Muscle layer of colon (tissue), 2 donors: ENCODE data around the gene NUDT21.

Source experiments
- H3K27ac ChIP-seq: one replicate; pipeline ENCODE4 v1.7.0; 2013; ENCODE audit warnings: low read depth, mild to moderate bottlenecking, low read length, moderate library complexity
- H3K27me3 ChIP-seq, 2 donors: one replicate each; pipeline ENCODE4 v1.7.0; 2013; ENCODE audit warnings: low read length in 2 of 2, mild to moderate bottlenecking in 2 of 2; ENCODE audit not compliant: insufficient read depth in 2 of 2, control insufficient read depth in 1 of 2
- H3K36me3 ChIP-seq: one replicate; pipeline ENCODE4 v1.7.0; 2013; ENCODE audit warnings: mild to moderate bottlenecking, low read length; ENCODE audit not compliant: insufficient read depth
- H3K4me1 ChIP-seq: one replicate; pipeline ENCODE4 v1.7.0; 2013; ENCODE audit warnings: mild to moderate bottlenecking, low read length; ENCODE audit not compliant: insufficient read depth
- H3K4me3 ChIP-seq, 2 donors: one replicate each; pipeline ENCODE4 v1.7.0; 2013; ENCODE audit warnings: low read length in 2 of 2, low read depth in 1 of 2, mild to moderate bottlenecking in 1 of 2, moderate library complexity in 1 of 2
- H3K9ac ChIP-seq: one replicate; pipeline ENCODE4 v1.7.0; 2013; ENCODE audit warnings: low read length
- H3K9me3 ChIP-seq: one replicate; pipeline ENCODE4 v1.7.0; 2013; ENCODE audit warnings: mild to moderate bottlenecking, low read length
- donor health status: abdominal sarcoma.
- donor health status: Adenocarcinoma of cecum.

Gene NUDT21

GRCh38 chr16:56424404-56424764, 26.7 kb downstream of the NUDT21 start:
- no peaks in the 10 kb centered on the region for H3K36me3 ChIP-seq
- H3K9ac ChIP-seq: peak overlapping the region; percentile 79
- peak overlapping the region; percentile 73 for H3K27ac ChIP-seq
- no peaks in the 10 kb centered on the region for H3K27me3 ChIP-seq
- peaks cover 23% of the 10 kb centered on the region for H3K4me1 ChIP-seq
- peak overlapping the region; percentile 59 to 88 for H3K4me3 ChIP-seq
- H3K9me3 ChIP-seq: no peaks in the 10 kb centered on the region

- Histone ChIP-seq H3K4me1 (peaks cover 23% of the 10 kb centered on the region), H3K27ac (peak overlapping the region; percentile 73), H3K4me3 (peak overlapping the region; percentile 59 to 88)
Measured at GRCh38 chr16:56423584-56424403, 27.3 kb downstream of the NUDT21 start.

GRCh38 chr16:56422896-56423441, 28.2 kb downstream of the NUDT21 start:
- no peak overlapping the region for H3K4me3 ChIP-seq

More at GRCh38 chr16:56423584-56424403, 27.3 kb downstream of the NUDT21 start:
- Histone ChIP-seq H3K27me3 (no peaks in the 10 kb centered on the region), H3K9me3 (no peaks in the 10 kb centered on the region), H3K9ac (peak overlapping the region; percentile 79), H3K36me3 (no peaks in the 10 kb centered on the region)

GRCh38 chr16:56421976-56422669, 29.0 kb downstream of the NUDT21 start:
- Histone ChIP-seq H3K27me3 (no peaks in the 10 kb centered on the region), H3K36me3 (no peaks in the 10 kb centered on the region), H3K27ac (no peak overlapping the region), H3K9me3 (no peaks in the 10 kb centered on the region), H3K9ac (no peak overlapping the region), H3K4me3 (no peak overlapping the region), H3K4me1 (peaks cover 23% of the 10 kb centered on the region)

More at GRCh38 chr16:56422896-56423441, 28.2 kb downstream of the NUDT21 start:
- Histone ChIP-seq H3K9me3 (no peaks in the 10 kb centered on the region), H3K4me1 (peaks cover 23% of the 10 kb centered on the region), H3K27me3 (no peaks in the 10 kb centered on the region), H3K36me3 (no peaks in the 10 kb centered on the region), H3K9ac (no peak overlapping the region), H3K27ac (no peak overlapping the region)

- no peak overlapping the region for H3K9ac ChIP-seq
- H3K4me1 ChIP-seq: peaks cover 23% of the 10 kb centered on the region
- no peak overlapping the region for H3K27ac ChIP-seq
- H3K36me3 ChIP-seq: no peaks in the 10 kb centered on the region
- H3K4me3 ChIP-seq: no peak overlapping the region
- H3K9me3 ChIP-seq: no peaks in the 10 kb centered on the region
- no peaks in the 10 kb centered on the region for H3K27me3 ChIP-seq
Measured at GRCh38 chr16:56421313-56421712, 29.8 kb downstream of the NUDT21 start.

- peaks cover 23% of the 10 kb centered on the region for H3K4me1 ChIP-seq
- H3K27ac ChIP-seq: no peak overlapping the region
- H3K4me3 ChIP-seq: no peak overlapping the region
- no peaks in the 10 kb centered on the region for H3K36me3 ChIP-seq
- no peaks in the 10 kb centered on the region for H3K27me3 ChIP-seq
- H3K9me3 ChIP-seq: no peaks in the 10 kb centered on the region
- H3K9ac ChIP-seq: no peak overlapping the region
Measured at GRCh38 chr16:56420613-56421012, 30.5 kb downstream of the NUDT21 start.

- no peak overlapping the region for H3K9ac ChIP-seq
- no peaks in the 10 kb centered on the region for H3K9me3 ChIP-seq
- no peak overlapping the region for H3K4me3 ChIP-seq
- H3K36me3 ChIP-seq: no peaks in the 10 kb centered on the region
- peaks cover 23% of the 10 kb centered on the region for H3K4me1 ChIP-seq
- H3K27ac ChIP-seq: no peak overlapping the region
- no peaks in the 10 kb centered on the region for H3K27me3 ChIP-seq
Measured at GRCh38 chr16:56419740-56420548, 31.2 kb downstream of the NUDT21 start.

- H3K4me1 ChIP-seq: peaks cover 4% of the 10 kb centered on the region
- no peak overlapping the region for H3K27ac ChIP-seq
- no peaks in the 10 kb centered on the region for H3K27me3 ChIP-seq
- H3K4me3 ChIP-seq: no peak overlapping the region
- H3K9ac ChIP-seq: no peak overlapping the region
- H3K9me3 ChIP-seq: no peaks in the 10 kb centered on the region
- peaks cover 11% of the 10 kb centered on the region for H3K36me3 ChIP-seq
Measured at GRCh38 chr16:56417138-56417537, 34.0 kb downstream of the NUDT21 start.

GRCh38 chr16:56415875-56416274, 35.3 kb downstream of the NUDT21 start:
- Histone ChIP-seq H3K27me3 (no peaks in the 10 kb centered on the region), H3K36me3 (peaks cover 18% of the 10 kb centered on the region), H3K4me3 (no peak overlapping the region), H3K9me3 (no peaks in the 10 kb centered on the region), H3K4me1 (no peaks in the 10 kb centered on the region), H3K9ac (no peak overlapping the region), H3K27ac (no peak overlapping the region)

- Histone ChIP-seq H3K4me3 (no peak overlapping the region), H3K27ac (no peak overlapping the region), H3K9ac (no peak overlapping the region), H3K27me3 (no peaks in the 10 kb centered on the region), H3K9me3 (no peaks in the 10 kb centered on the region), H3K4me1 (no peaks in the 10 kb centered on the region), H3K36me3 (peaks cover 20% of the 10 kb centered on the region)
Measured at GRCh38 chr16:56414366-56414765, 36.8 kb downstream of the NUDT21 start.

- H3K4me3 ChIP-seq: no peak overlapping the region
- no peaks in the 10 kb centered on the region for H3K9me3 ChIP-seq
- H3K9ac ChIP-seq: no peak overlapping the region
- H3K4me1 ChIP-seq: no peaks in the 10 kb centered on the region
- no peaks in the 10 kb centered on the region for H3K27me3 ChIP-seq
- H3K27ac ChIP-seq: no peak overlapping the region
- H3K36me3 ChIP-seq: peaks cover 30% of the 10 kb centered on the region
Measured at GRCh38 chr16:56413381-56413780, 37.8 kb downstream of the NUDT21 start.
